Posterior cingulate gyrus (tissue), 11 donors: Measurements from ENCODE around the gene SRSF1.
"Not testable (repeated sequence)": the region's sequence is repeated elsewhere in the genome, so short reads cannot be mapped to it uniquely, and the experiment has no call there.

Source experiments
- DNase-seq, 10 donors: peaks; one replicate each; pipeline versions ENCODE4 v3.0.0 to v3.0.0-alpha.2; 2020 to 2021; ENCODE audit warnings: mixed read lengths in 3 of 10
- intact Hi-C: fragments of 100-400 bp; cut with DNase I; formaldehyde crosslinking; loops from one replicate; pipeline ENCODE4 v1.15.1; 2023

The SRSF1 gene, protein sequence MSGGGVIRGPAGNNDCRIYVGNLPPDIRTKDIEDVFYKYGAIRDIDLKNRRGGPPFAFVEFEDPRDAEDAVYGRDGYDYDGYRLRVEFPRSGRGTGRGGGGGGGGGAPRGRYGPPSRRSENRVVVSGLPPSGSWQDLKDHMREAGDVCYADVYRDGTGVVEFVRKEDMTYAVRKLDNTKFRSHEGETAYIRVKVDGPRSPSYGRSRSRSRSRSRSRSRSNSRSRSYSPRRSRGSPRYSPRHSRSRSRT

GRCh38 chr17:58006924-58007780 is at the start of gene SRSF1:
Gene SRSF1, minus strand, starts transcription at chr17:58007246. Its CDS starts 109 bp downstream, at chr17:58007137.
- intact Hi-C loops = loop anchor here (5.0 kb wide), 2 partner anchors 75 to 105 kb away; partner anchors contain the start of gene DYNLL2
- peak; percentile 91 to 99 (median 96) for DNase-seq

- no peak for DNase-seq
- intact Hi-C loops = no loop called here
Measured at GRCh38 chr17:58056476-58056875, 49.4 kb upstream of the SRSF1 start.

GRCh38 chr17:58054641-58055040 is 47.6 kb upstream of the SRSF1 start:
- intact Hi-C loops = no loop called here

GRCh38 chr17:58052945-58053715 is 46.1 kb upstream of the SRSF1 start:
- peak in 4 of 10 donors; percentile 20 to 88 (median 56) for DNase-seq
- intact Hi-C loops = no loop called here

More at GRCh38 chr17:58054641-58055040, 47.6 kb upstream of the SRSF1 start:
- DNase-seq = no peak

GRCh38 chr17:58052407-58052806 is 45.4 kb upstream of the SRSF1 start:
- no peak for DNase-seq
- intact Hi-C loops = no loop called here

DNA sequence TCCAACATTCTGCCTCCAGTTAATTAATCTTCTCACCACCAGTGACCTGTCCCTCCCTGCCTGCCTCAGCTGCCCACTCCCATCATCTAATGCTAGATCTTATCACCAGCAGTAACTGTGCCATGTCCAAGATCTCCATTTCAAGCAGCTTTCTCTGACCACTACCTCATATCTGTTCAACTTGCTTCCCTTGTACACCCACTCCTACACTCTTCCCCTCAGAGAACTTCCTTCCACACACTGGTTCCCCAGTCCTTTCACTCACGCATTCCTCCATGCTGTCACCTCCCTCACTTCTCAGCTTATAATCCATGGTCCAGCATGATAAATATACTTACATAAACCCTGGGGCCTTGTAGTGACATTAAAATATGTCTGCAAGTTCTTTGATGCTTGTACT is 44.4 kb upstream of the SRSF1 start:
- intact Hi-C loops = no loop called here
- DNase-seq = no peak

DNA sequence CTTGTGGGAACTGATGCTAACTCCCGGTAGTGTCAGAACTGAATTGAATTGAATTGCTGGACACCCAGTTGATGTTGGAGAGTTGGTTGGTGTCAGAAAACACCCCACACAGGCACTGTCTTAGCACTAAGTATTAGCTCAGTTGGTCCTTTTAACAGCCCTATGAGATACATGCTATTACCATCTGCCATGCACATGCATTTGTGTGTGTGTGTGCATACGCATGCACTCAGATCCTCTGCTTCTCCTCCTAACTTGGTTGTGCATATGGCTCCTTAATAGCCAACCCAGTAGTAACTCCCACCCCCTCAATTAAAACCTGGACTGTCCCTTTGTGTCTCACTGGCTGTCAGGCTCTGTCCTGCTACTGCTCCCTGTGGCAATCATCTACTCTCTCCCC is 43.9 kb upstream of the SRSF1 start:
- intact Hi-C loops = no loop called here
- no peak for DNase-seq

- DNase-seq = no peak
- intact Hi-C loops = no loop called here
Measured at GRCh38 chr17:58049533-58049932, 42.5 kb upstream of the SRSF1 start.

- no peak for DNase-seq
- intact Hi-C loops = no loop called here
Measured at GRCh38 chr17:58047376-58048150, 40.5 kb upstream of the SRSF1 start.

DNA sequence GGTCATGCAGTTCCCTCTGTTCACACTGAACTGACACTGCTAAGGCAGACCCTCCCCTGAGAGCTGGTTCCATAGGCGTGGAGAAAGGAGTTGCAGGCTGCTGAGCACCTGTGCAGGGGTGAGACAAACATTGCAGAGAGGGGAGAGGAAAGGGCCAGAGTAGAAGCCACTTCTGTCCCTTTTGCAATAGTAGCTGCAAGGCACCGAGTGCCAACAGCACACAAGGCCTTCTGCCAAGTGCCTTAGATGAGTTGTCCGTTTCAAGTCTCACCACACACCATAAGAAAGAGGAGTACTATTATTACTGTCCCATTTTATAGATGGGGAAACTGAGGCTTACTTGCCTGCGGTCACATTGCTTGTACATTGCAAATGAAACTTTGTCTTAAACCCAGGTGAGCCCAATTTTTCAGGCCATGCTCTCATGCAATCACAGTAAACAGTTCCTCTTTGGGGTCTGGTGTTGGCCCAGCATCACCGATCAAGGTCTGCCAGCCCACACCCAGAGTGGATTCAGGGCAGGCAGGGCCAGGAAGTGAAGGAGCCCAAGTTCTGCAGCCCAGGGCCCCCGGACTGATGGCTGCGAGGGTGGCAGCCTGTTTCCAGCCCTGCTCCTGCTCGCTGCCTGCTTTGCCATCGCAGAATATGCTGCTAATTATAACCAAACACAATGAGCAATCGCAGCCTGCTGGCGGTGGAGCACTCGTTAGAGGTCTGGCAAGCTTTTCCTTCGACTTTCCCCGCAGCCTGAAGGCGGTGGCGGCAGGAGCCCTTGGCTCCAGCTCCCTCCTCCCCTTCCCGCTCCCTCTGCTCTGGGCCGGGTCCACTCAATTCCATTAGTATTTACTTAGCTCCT is 39.4 kb upstream of the SRSF1 start:
- intact Hi-C loops = no loop called here
- DNase-seq = peak in 8 of 10 donors; percentile 55 to 95 (median 68)

DNA sequence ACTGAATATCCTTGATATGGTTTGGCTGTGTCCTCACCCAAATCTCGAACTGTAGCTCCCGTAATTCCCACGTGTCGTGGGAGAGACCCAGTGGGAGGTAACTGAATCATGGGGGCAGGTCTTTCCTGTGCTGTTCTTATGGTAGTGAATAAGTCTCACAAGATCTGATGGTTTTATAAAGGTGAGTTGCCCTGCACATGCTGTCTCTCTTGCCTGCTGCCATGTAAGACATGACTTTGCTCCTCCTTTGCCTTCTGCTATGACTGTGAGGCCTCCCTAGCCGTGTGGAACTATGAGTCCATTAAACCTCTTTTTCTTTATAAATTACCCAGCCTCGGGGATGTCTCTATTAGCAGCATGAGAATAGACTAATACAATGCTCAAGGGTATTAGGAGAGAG is 37.2 kb upstream of the SRSF1 start:
- DNase-seq, intact Hi-C loops: not testable (repeated sequence)

DNA sequence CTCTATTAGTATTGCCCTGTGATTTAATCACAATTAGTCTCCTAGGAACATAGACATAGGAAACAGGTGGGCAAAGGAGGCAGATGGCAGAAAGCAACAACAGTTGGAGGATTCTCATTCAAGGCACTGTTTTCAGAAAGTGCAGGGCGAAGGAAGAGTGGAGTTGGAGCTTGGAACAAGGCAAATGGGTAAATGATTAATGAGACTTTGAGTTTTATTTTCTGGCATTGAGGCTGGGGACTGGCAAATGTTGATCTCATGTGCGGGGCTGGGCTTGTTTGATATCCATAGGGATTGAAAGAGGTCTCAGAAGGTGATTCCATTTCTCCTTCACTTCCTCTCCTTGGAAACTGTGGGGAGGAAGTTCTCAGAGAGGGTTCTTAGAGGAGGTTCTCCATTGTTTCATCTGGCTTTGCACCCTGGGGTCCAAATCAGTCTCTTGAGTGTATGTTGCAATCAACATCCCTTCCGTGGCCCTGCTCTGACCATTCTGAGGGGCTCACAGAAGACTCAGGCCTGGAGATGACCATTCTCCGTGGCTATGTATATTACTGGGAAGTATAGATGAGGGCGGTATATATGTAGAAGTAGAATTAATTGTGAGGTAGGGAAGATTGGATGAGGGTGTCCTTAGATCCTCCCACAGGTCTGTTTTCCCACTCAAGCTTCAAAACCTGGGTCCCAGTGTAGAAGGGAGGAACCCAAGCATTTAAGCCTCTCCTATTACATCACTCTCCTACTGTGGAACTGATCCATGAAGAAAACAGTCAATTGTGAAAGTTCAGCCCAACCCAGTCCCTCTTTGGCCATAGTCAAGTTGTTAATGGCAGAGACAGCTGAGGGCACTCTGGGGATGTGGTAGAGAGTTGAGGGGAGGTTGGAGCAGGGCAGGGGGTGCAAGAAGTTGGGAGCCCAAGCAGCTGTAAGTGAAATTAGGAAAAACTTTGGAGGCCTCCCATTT is 36.5 kb upstream of the SRSF1 start:
- no peak for DNase-seq
- intact Hi-C loops = no loop called here

DNA sequence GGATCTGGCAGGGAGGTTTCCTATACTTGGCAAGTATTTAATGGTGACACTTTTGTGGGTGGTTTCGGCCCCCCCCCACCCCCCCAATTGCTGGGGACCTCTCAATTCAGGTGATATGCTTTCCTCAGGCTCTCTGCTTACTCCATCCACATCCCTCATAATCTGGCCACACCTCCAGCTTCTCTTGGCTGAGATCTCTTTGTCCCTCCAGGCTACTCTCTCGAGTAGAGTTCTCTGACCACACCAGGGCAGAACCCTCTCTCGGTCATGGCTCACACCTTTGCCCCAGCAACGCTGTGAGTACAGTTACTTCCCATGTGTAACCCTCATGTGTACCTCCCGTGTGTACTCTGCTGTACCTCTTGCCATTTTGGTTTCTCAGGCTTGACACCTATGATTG is 34.1 kb upstream of the SRSF1 start:
- DNase-seq = no peak
- intact Hi-C loops = no loop called here

GRCh38 chr17:58040386-58040785 is 33.3 kb upstream of the SRSF1 start:
- no peak for DNase-seq
- intact Hi-C loops = no loop called here

- intact Hi-C loops = no loop called here
- DNase-seq = no peak
Measured at GRCh38 chr17:58039975-58040374, 32.9 kb upstream of the SRSF1 start.

GRCh38 chr17:58032691-58033415 is 25.8 kb upstream of the SRSF1 start:
- DNase-seq = no peak
- intact Hi-C loops = no loop called here

DNA sequence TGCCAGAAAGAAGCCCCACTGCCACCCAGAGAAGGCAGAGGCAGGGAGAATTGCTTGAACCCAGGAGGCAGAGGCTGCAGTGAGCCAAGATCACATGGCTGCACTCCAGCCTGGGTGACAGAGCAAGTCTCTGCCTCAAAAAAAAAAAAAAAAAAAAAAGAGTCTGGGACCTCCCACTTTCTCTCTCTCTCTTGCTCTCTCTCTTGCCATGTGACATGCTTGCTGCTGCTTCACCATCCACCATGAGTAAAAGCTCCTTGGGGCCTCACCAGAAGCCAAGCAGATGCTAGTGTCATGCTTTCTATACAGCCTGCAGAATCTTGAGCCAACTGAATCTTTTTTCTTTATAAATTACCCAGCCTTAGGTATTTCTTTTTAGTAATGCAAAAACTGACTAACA is 21.5 kb upstream of the SRSF1 start:
- no peak for DNase-seq
- intact Hi-C loops = no loop called here

GRCh38 chr17:58020401-58020800 is 13.4 kb upstream of the SRSF1 start:
- intact Hi-C loops = no loop called here
- DNase-seq = no peak
